ENCODE results near the gene OLFML1. TPM values are rescaled to one million over a fixed set of nuclear protein-coding genes. Genes with fewer than 3 reads are reported as not detected.

Gene OLFML1
- total and polyA plus RNA-seq, 10 of the 15 experiments (the other 5 are each of a cell fraction or from before 2014, with no cell fraction given), result 0.04 to 0.71 (median 0.21) TPM; not detected in 6

DNA sequence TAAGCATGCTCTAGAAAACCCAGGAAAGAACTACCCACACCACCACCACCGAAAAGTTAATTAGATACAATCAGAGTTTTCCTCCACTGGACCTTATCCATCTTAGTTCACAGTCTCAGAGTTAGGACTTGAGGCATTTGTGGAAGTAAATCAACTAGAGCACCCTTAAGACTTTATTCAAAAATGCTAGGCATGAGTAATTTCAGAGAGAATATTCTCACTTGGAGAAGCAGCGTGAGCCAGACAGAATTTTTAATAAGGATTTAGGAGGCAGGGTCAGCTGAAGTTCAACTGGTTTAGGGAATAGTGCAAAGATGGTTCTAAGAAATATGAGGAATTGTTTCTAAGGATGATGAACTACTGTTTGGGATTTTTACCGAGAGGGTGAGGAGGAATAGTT lies 1.2 kb upstream of the OLFML1 start (continued):
- TF ChIP-seq, protein P1, sequence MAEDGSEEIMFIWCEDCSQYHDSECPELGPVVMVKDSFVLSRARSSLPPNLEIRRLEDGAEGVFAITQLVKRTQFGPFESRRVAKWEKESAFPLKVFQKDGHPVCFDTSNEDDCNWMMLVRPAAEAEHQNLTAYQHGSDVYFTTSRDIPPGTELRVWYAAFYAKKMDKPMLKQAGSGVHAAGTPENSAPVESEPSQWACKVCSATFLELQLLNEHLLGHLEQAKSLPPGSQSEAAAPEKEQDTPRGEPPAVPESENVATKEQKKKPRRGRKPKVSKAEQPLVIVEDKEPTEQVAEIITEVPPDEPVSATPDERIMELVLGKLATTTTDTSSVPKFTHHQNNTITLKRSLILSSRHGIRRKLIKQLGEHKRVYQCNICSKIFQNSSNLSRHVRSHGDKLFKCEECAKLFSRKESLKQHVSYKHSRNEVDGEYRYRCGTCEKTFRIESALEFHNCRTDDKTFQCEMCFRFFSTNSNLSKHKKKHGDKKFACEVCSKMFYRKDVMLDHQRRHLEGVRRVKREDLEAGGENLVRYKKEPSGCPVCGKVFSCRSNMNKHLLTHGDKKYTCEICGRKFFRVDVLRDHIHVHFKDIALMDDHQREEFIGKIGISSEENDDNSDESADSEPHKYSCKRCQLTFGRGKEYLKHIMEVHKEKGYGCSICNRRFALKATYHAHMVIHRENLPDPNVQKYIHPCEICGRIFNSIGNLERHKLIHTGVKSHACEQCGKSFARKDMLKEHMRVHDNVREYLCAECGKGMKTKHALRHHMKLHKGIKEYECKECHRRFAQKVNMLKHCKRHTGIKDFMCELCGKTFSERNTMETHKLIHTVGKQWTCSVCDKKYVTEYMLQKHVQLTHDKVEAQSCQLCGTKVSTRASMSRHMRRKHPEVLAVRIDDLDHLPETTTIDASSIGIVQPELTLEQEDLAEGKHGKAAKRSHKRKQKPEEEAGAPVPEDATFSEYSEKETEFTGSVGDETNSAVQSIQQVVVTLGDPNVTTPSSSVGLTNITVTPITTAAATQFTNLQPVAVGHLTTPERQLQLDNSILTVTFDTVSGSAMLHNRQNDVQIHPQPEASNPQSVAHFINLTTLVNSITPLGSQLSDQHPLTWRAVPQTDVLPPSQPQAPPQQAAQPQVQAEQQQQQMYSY (CRISPR knock-in tag; IDR thresholded peaks at IDR 0.05), result no peak
- TF ChIP-seq HDAC6 (IDR thresholded peaks at IDR 0.05; ENCODE audit: unreplicated experiment), result no peak
- no peak for TF ChIP-seq REST (IDR thresholded peaks at IDR 0.05; ENCODE audit: low read depth, low read length)
- TF ChIP-seq STAT1 (conservative IDR thresholded peaks at IDR 0.05), result no peak
- TF ChIP-seq PAX5 (IDR thresholded peaks at IDR 0.05; ENCODE audit: borderline replicate concordance, low read depth, low read length), result no peak
- no peak for TF ChIP-seq YBX1 (IDR thresholded peaks at IDR 0.05)
